GM12873 (cell line): ENCODE results near the gene SENP7.
A peak's percentile ranks its signal among the peaks of the same experiment; 100 is the strongest.

ENCODE experiments used
- CTCF ChIP-seq: IDR thresholded peaks from 2 replicates; pipeline ENCODE4 v1.5.1; 2012; ENCODE audit warnings: low read depth, mild to moderate bottlenecking, moderate library complexity, low read length, control low read depth; ENCODE audit not compliant: insufficient read depth; ENCODE audit errors: missing control alignments

The SENP7 gene

DNA sequence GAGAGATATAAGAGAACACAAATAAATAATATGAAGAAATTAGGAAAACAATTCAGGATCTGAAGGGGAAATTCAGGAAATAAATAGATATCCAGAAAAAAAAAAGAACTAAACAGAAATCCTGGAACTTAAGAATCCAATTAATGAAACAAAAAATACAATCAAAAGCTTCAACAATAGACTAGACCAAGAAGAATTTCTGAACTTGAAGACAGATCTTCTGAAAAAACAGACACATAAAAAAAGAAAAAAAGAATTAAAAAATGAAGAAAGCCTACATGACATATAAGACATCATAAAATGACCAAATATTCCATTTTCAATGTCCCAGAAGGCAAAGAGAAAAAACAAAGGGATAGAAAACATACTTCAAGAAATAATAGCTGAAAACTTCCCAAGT lies 124.3 kb downstream of the SENP7 start:
- no peak for TF ChIP-seq CTCF

- TF ChIP-seq CTCF, result no peak
These were observed 125.7 kb downstream of the SENP7 start for GRCh38 chr3:101387351-101387750.

DNA sequence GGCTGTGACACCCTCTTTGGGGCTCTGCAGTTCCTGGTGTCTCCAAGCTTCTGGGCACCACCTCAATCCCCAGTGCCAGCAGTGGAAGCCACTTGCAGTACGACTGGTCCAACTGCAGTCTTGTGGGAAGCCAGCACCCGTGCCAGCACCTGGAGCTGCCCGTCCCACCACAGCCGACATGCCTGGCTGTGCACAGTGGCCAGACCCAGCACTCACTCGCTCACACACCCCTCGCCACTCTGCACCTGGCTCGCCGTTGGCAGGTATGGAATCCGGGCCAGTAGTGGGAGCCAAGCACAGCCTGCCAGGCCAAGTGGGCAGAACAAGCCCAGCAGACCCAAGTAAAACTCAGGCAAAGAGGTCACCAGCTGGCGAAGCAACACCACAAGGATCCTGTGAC lies 128.6 kb downstream of the SENP7 start:
- no peak for TF ChIP-seq CTCF

- no peak for TF ChIP-seq CTCF
These were observed 129.4 kb downstream of the SENP7 start for GRCh38 chr3:101383656-101384055.

DNA sequence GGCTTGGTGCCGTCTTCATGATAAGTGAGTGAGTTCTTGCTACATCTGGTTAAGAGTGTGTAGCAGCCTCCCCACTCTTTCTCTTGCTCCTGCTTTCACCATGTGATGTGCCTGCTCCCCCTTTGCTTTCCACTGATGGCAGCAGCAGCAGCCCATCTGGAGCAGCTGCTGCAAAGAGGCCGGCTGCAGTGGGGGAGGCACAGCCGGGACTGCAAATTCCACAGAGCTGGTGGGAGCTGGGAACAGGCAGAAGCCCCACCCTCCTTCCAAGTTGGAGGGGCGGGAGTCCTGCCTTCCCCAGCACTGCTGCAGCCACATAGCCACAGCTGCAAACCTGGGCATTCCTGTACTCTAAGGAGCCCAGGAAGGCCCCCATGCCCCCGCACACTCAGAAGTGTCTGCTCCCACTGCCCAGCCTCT lies 129.8 kb downstream of the SENP7 start:
- no peak for TF ChIP-seq CTCF

DNA sequence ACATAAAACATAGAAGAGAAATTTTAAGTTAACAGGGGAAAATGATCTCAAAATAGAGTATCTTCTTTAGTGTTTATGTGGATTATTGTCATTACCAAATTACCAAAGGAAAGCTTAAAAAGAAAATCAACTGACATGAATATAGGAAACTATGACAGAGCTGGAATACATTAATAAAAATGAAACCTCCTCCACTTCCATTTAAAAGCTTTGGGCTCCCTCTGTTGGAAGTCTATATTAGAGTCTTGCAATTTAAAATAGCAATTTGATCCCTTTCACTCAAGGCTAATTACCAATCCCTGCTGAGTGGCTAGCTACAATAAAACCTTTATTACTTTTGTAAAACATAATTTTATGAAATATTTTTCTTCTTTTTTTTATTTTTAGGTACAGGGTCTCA lies 131.2 kb downstream of the SENP7 start:
- peak; percentile 33 for TF ChIP-seq CTCF

- TF ChIP-seq CTCF, result no peak
These were observed 133.2 kb downstream of the SENP7 start for GRCh38 chr3:101379658-101380376.
